Memory B cell (primary cell): ENCODE data around the gene LMBR1L.
"Not testable (repeated sequence)": the region's sequence is repeated elsewhere in the genome, so short reads cannot be mapped to it uniquely, and the experiment has no call there.

Experiments used
- ATAC-seq: fragments of 150-1000 bp; cut with Tn5 transposase; 2 replicates; pipeline ENCODE4 v1.10.0; 2021; ENCODE audit warnings: low read depth, mild to moderate bottlenecking, moderate library complexity
- DNase-seq, 2 donors: peaks; one replicate each; pipeline ENCODE4 v3.0.0; 2022; ENCODE audit warnings: low spot score in 2 of 2
- H3K27ac Mint-ChIP-seq: one replicate; pipeline ENCODE4 v1.8.0; 2022; ENCODE audit warnings: mild to moderate bottlenecking, moderate library complexity, mixed read lengths
- H3K27me3 Mint-ChIP-seq: one replicate; pipeline ENCODE4 v1.8.0; 2022; ENCODE audit warnings: mixed read lengths
- H3K36me3 Mint-ChIP-seq: one replicate; pipeline ENCODE4 v1.8.0; 2022; ENCODE audit warnings: mild to moderate bottlenecking, mixed read lengths
- H3K4me1 Mint-ChIP-seq: one replicate; pipeline ENCODE4 v1.8.0; 2022; ENCODE audit warnings: mixed read lengths
- H3K4me3 Mint-ChIP-seq: one replicate; pipeline ENCODE4 v1.8.0; 2022; ENCODE audit warnings: mild to moderate bottlenecking, moderate library complexity, mixed read lengths
- H3K9me3 Mint-ChIP-seq: one replicate; pipeline ENCODE4 v1.8.0; 2022; ENCODE audit warnings: mixed read lengths

The LMBR1L gene

DNA sequence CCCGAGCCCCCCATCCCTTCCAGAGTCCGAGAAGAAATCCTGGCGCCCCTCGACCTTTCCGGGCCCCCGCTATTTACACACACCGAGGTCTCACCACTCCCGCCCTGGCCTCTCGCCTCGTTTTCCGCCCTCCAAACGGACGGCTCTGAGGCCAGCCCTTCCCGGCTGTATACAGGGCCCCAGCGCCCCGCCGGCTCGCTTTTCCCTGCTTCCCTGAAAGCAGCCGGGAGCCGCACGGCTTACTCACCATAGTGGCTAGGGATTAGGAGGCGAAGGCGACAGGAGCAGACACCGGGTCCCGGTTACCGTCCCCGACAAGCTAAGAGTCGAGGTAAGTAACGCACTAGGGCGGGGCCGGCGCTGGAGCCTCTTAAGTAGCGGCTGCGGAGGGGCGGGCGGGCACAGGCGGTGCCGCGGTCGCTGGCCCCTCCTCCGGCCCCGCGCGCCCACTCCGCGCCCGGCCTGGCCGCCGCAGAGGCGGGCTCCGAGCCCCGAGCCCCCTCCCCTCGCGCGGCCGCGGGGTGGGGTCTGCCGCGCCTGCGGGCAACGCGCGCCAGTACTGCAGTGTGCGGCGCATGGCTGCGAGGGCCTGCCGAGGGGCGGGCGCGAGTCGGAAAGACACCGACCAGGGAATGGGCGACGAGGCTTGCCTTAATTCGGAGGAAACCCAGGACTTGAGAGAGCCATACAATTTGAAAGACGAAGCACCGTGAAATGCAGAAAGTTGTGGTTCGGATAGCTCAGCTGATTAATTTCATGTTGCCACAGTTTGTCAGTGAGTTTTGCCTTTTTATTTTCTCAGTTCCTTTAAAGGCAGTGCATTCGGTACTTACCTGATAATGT, 20.6 kb upstream of the LMBR1L start, which contains the start of gene TUBA1B:
TUBA1B (minus strand) TSS at position 345 of the 843 bp plus-strand sequence; CDS start at position 250, 95 bp downstream.
- Mint-ChIP-seq H3K27me3 (no peaks in the 10 kb centered on the region), H3K27ac (peak within 1 kb of the TSS; percentile 98), H3K4me1 (peaks cover 32% of the 10 kb centered on the region), H3K9me3 (no peaks in the 10 kb centered on the region), H3K36me3 (peaks cover 14% of the 10 kb centered on the region), H3K4me3 (peak within 1 kb of the TSS; percentile 98)
- ATAC-seq (peak; percentile 78), DNase-seq (peak; percentile 86 to 89)

DNA sequence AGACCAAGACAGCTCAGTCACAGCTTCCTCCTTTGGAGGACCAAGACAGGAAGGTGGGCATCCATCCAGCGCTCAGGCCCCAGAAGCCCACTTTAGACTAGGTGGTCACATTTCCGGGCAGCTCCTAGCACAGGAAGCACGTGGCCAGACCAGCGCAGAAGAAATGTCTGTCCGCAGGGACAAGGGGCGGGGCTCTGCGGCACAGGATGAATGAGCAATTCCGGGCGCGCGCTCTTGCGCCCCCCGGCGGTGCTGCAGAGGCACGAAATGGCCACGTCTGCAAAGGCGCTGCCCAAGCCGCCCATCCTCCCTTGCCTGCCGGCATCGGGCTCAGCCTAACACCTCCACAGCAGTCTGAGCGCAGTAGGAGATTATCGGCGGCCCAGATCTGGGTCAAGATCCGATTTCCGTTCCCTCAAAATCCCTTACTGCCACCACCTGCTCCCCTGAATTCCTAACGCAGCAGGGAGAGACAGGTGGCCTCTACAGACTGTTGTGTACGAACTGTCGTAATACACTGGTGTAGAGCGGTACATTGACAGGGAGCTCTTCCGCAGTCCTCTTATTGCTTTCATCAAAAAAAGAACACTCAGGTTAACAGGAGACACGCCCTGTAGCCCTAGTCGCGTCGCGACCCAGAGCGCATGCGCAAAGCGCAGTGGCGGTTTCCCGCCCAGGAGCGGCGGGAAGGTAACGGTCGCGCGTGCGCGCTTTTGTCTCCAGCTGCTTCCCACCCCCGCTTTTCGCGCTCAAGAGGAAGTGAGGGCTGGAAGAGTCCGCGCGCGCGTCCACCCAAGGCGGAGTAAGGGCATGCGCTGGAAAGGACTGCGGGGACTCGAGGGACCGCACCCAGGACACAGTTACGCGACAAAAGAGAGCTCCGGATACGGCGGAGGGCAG, 19.8 kb upstream of the LMBR1L start:
- H3K4me3 Mint-ChIP-seq = peak overlapping the region; percentile 98
- H3K36me3 Mint-ChIP-seq = peaks cover 14% of the 10 kb centered on the region
- DNase-seq (peak; percentile 83 to 86), ATAC-seq (peak; percentile 59)
- no peaks in the 10 kb centered on the region for H3K27me3 Mint-ChIP-seq
- peak overlapping the region; percentile 98 for H3K27ac Mint-ChIP-seq
- H3K9me3 Mint-ChIP-seq = no peaks in the 10 kb centered on the region
- H3K4me1 Mint-ChIP-seq = peaks cover 32% of the 10 kb centered on the region

DNA sequence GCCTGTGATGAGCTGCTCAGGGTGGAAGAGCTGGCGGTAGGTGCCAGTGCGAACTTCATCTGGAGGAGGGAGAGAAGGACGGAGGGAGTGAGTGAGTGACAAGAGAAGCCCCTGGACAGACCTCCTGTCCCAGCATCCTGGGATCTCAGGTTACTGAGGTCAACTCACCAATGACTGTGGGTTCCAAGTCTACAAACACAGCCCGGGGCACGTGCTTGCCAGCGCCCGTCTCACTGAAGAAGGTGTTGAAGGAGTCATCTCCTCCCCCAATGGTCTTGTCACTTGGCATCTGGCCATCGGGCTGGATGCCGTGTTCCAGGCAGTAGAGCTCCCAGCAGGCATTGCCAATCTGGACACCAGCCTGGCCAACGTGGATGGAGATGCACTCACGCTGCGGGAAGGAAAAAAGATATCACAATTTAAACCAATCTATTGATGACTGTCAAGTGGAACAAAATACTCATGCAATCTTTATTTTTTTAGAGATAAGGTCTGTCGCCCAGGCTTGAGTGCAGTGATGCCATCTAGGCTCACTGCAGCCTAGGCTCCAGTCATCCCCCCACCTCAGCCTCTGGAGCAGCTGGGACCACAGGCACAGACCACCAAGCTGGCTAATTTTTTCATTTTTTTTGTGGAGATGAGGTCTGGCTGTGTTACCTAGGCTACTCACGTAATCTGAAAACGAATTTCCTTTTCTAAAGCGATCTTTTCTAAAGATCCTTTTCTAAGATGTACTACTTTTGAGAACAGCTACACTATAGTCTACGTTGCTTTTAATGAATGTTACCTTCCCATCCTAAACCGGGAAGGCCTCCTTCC, 18.9 kb upstream of the LMBR1L start:
- Mint-ChIP-seq H3K4me1 (peaks cover 32% of the 10 kb centered on the region), H3K36me3 (peaks cover 14% of the 10 kb centered on the region)

DNA sequence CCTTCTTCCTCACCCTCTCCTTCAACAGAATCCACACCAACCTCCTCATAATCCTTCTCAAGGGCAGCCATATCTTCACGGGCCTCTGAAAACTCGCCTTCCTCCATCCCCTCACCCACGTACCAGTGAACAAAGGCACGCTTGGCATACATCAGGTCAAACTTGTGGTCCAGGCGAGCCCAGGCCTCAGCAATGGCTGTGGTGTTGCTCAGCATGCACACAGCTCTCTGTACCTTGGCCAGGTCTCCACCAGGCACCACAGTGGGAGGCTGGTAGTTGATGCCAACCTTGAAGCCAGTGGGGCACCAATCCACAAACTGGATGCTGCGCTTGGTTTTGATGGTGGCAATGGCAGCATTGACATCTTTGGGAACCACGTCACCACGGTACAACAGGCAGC, 17.3 kb upstream of the LMBR1L start:
- H3K4me3 Mint-ChIP-seq, DNase-seq, H3K27ac Mint-ChIP-seq, ATAC-seq, H3K9me3 Mint-ChIP-seq, H3K27me3 Mint-ChIP-seq: not testable (repeated sequence)
- peaks cover 14% of the 10 kb centered on the region for H3K36me3 Mint-ChIP-seq
- H3K4me1 Mint-ChIP-seq = peaks cover 29% of the 10 kb centered on the region

More for the DNA sequence above, 18.9 kb upstream of the LMBR1L start:
- H3K9me3 Mint-ChIP-seq = no peaks in the 10 kb centered on the region
- H3K27ac Mint-ChIP-seq = peak overlapping the region; percentile 98
- peak overlapping the region; percentile 98 for H3K4me3 Mint-ChIP-seq
- H3K27me3 Mint-ChIP-seq = no peaks in the 10 kb centered on the region
- DNase-seq (no peak), ATAC-seq (no peak)

DNA sequence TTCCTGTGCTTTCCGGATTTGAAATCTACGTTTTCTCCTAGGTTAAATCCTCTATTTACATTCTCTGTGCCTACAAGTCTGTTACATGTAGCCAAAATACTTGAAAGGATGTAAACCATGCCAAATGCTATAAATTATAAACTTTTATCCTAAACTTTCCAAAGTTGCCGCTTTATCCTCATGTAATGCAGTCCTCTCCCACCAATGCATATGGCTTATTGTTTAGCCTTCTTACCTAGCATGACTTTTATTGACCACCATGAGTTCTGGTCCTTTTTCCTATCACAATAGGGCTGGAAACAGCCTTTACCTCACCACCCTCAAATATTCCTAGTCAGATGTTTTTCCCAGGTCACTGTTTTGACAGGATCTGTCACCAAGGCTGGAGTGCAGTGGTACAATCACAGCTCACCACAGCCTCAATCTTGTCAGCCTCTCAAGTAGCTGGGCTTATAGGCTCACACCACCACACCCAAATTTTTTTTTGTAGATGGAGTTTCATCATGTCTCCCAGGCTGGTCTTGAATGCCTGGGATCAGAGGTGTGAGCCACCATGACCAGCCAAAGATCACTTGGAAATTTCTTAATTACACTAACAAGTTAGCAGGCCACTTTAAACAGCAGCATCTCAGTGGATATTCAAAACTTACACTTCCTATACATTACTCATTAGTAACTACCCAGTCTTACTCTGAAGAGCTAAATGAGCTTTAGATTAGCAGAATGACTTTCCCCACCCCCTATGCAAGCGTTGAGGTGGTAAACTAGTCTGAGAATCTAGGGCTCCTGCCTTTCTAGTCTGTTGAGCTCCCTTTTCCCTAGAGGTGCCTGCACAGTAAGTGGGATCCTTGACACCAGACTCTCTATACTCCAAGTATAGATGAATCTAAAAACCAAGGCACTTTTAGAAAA, 16.5 kb upstream of the LMBR1L start:
- H3K9me3 Mint-ChIP-seq = no peaks in the 10 kb centered on the region
- ATAC-seq = no peak
- H3K27me3 Mint-ChIP-seq = no peaks in the 10 kb centered on the region
- no peak for DNase-seq
- peaks cover 27% of the 10 kb centered on the region for H3K4me1 Mint-ChIP-seq
- H3K27ac Mint-ChIP-seq = peak overlapping the region; percentile 48
- H3K36me3 Mint-ChIP-seq = peaks cover 14% of the 10 kb centered on the region
- no peak overlapping the region for H3K4me3 Mint-ChIP-seq

DNA sequence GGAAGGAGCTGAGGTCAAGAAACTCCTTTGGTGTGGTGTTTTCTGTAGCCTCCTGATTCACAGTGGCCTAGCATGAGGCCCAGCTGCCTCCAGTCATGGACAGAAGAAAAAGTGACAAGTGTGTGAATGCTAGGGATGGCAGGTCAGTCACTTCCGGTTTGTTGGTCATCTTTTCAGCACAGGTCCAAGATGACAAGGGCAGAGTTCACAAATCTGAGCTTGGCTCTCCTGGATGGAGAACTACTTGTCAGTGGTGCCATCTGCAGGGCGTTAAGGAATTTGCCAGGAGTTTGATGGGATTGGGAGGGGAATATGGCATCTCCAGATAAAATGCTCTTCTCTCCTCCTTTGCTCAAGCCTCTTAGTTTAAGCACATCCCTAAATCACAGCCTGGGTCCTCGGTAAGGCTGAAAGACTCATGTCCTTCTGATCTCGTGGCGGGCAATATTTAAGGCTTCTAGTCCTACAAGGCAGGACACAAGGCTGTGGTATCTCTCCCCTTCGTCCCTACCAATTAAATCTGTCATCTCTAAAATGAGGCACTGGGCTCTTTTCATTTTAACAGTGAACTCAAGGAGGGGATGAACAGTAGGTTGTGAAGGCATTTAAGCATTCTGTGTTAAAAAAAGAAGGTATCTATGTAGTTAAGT, 10.5 kb upstream of the LMBR1L start:
- no peak overlapping the region for H3K4me3 Mint-ChIP-seq
- no peaks in the 10 kb centered on the region for H3K9me3 Mint-ChIP-seq
- ATAC-seq (no peak), DNase-seq (no peak)
- no peaks in the 10 kb centered on the region for H3K27me3 Mint-ChIP-seq
- no peaks in the 10 kb centered on the region for H3K36me3 Mint-ChIP-seq
- no peaks in the 10 kb centered on the region for H3K4me1 Mint-ChIP-seq
- H3K27ac Mint-ChIP-seq = no peak overlapping the region

DNA sequence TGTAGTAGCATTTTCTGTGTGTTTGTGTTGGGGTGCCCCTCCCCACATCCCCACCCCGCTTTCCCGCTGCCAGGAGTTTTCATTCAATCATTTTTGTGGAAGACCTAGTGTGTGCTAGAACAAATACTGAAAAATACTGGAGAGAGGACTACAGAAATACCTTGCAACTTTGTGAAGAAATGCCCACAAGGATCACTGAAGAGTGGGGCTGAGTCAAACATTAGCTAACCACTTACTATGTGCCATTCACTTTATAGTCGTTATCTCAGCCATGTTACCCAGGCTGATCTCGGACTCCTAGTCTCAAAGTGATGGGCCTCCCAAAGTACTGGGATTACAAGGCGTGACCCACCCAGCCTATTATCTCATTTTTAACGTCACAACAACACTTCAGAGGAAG, 559 bp upstream of the LMBR1L start:
- H3K27ac Mint-ChIP-seq = peak overlapping the region; percentile 93
- ATAC-seq (no peak), DNase-seq (no peak)
- H3K4me1 Mint-ChIP-seq = peaks cover 26% of the 10 kb centered on the region
- H3K9me3 Mint-ChIP-seq = no peaks in the 10 kb centered on the region
- no peaks in the 10 kb centered on the region for H3K36me3 Mint-ChIP-seq
- no peaks in the 10 kb centered on the region for H3K27me3 Mint-ChIP-seq
- H3K4me3 Mint-ChIP-seq = peak overlapping the region; percentile 94

DNA sequence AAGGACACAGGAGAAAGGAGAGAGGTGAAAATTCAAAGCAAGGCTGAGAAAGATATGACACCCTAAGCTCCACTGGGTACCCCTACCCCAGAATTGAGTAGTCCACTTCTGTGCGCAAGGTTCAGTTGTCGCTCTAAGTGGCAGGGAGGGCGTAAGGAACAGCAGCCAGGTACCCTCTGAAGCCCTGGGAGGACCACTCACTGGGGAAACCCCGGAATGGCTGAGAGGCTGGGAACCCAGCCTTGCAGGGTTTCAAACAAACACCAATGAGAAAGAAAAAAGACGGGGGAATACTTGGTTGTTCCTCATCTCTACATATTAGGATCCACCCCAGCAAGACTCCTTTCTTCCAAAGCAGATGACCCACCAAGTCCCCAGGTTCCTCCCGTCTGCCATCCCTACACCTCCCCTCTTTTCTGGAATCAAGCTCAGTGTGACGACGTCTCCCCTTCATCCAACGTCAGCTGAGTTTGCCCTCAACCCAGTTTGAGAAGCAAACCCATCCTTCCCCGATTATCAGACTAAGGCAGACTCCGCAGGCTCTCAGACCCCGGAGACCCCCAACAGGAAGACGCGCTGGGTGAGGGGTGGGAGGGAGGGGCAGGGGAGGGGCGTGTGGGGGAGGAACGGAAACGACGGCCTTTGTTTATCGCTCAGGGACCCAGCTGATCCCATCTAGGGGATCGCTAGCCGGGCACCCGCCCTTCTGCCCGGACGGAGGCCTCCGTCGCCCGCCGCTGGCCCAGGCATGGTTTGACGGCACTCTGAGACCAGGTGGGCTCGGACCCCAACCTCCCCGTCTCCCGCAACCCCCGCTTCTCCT, 795 bp downstream of the LMBR1L start:
- Mint-ChIP-seq H3K9me3 (no peaks in the 10 kb centered on the region), H3K4me1 (peaks cover 33% of the 10 kb centered on the region), H3K4me3 (peak overlapping the region; percentile 94), H3K27me3 (no peaks in the 10 kb centered on the region), H3K27ac (peak overlapping the region; percentile 93), H3K36me3 (no peaks in the 10 kb centered on the region)
- ATAC-seq (no peak), DNase-seq (no peak)

DNA sequence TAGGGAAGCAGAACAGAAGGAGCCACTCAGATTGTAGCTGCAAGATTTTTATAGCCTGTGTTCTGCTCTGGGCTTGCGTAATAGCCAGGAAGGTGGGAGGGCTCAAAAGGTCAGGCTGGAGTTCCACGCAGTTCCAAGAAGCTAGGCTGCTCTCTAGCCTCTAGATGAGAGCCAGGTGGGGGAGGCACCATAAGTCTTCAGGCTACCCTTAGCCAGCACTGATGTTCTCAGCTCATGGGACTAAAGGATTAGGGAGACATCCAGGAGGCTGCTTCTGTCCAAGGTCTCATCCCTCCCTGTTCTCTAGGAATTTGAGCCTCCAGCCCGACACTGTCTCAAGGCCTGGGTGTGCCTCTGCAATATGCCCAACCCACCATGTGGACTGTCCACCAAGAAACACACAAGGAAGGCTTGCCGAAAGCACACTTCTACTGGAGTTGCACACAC, 1.7 kb downstream of the LMBR1L start:
- Mint-ChIP-seq H3K4me3 (peak overlapping the region; percentile 94), H3K4me1 (peaks cover 33% of the 10 kb centered on the region), H3K9me3 (no peaks in the 10 kb centered on the region), H3K27ac (peak overlapping the region; percentile 93), H3K27me3 (no peaks in the 10 kb centered on the region), H3K36me3 (peaks cover 6% of the 10 kb centered on the region)
- ATAC-seq = no peak
- no peak for DNase-seq

DNA sequence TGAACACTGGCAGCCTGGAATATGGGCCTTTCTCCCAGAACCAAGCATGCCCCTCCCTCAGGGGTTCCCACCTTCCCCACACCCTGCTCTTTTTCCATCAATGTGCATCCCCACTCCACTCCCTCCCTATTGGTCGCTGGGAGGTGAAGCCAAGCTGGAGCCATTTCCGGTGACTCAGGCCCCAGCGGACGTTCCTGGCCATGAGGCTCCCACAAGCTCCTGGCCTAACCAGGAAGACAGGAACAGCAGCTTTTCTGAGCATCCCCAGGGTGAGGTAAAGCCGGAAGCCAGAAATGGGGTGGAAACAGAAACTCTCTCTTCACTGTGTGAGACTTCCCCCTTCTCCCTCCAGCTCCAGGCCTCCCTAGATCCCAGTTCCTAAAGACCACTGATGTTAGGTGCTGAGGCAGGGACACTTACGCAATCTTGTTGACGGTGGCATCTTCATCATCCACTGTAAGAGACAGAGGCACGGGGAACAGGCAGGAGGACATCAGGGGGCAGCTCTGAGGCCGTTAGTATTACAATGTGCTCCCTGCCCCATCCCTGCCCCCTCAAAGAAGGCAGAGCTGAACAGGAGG, 5.1 kb downstream of the LMBR1L start:
- peaks cover 30% of the 10 kb centered on the region for H3K4me1 Mint-ChIP-seq
- no peak for ATAC-seq
- DNase-seq = no peak
- H3K27ac Mint-ChIP-seq = no peak overlapping the region
- H3K9me3 Mint-ChIP-seq = no peaks in the 10 kb centered on the region
- no peaks in the 10 kb centered on the region for H3K27me3 Mint-ChIP-seq
- H3K4me3 Mint-ChIP-seq = no peak overlapping the region
- peaks cover 17% of the 10 kb centered on the region for H3K36me3 Mint-ChIP-seq

DNA sequence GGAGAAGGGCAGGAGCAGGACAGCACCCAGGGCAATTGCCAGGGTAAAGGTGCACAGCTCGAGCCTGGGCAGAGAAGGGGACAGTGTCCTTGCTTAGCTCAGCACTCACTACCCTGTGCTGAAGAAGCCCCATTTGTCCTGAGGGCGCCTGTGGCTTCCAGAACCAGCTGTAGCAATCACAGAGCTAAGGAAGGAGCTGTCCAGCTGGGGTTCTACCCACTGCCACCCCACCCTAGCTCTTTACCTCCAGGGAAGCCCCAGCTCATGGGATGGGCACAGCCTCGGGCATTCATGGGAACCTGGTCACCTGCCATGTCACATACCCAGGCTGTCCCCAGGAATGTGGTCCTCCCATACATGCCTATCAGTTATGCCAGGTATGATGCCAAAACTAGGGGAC, 5.8 kb downstream of the LMBR1L start:
- Mint-ChIP-seq H3K36me3 (peaks cover 20% of the 10 kb centered on the region), H3K27ac (no peak overlapping the region), H3K9me3 (no peaks in the 10 kb centered on the region), H3K4me1 (peaks cover 28% of the 10 kb centered on the region), H3K27me3 (no peaks in the 10 kb centered on the region), H3K4me3 (no peak overlapping the region)
- DNase-seq (no peak), ATAC-seq (no peak)
